Hypothalamus (tissue), 51 donors: ENCODE measurements around the gene WHRN.

ENCODE experiments used
- DNase-seq, 51 donors: peaks; one replicate each; lab custom pipeline; 2025; lab: John Stamatoyannopoulos, UW

WHRN gene

GRCh38 chr9:114452219-114453165 is 52.8 kb downstream of the WHRN start:
- no peak for DNase-seq

- no peak for DNase-seq
These were observed 53.6 kb downstream of the WHRN start for GRCh38 chr9:114451707-114452031.

- no peak for DNase-seq
These were observed 54.2 kb downstream of the WHRN start for GRCh38 chr9:114450833-114451706.

- DNase-seq = peak in 3 of 51 donors; percentile 15 to 19 (median 15)
These were observed 55.1 kb downstream of the WHRN start for GRCh38 chr9:114450181-114450580.

GRCh38 chr9:114449236-114449635 is 56.0 kb downstream of the WHRN start:
- no peak for DNase-seq

- no peak for DNase-seq
These were observed 56.6 kb downstream of the WHRN start for GRCh38 chr9:114448706-114449105.

GRCh38 chr9:114446672-114447450 is 58.4 kb downstream of the WHRN start:
- no peak for DNase-seq

GRCh38 chr9:114446036-114446435 is 59.2 kb downstream of the WHRN start:
- DNase-seq = peak in 1 of 51 donors; percentile 17

GRCh38 chr9:114445616-114446015 is 59.7 kb downstream of the WHRN start:
- no peak for DNase-seq

- peak in 4 of 51 donors; percentile 10 to 67 (median 28) for DNase-seq
These were observed 63.3 kb downstream of the WHRN start for GRCh38 chr9:114442022-114442421.

- no peak for DNase-seq
These were observed 67.8 kb downstream of the WHRN start for GRCh38 chr9:114437401-114437893.

GRCh38 chr9:114434878-114435311 is 70.4 kb downstream of the WHRN start:
- peak in 15 of 51 donors; percentile 9 to 73 (median 24) for DNase-seq

- DNase-seq = no peak
These were observed 71.5 kb downstream of the WHRN start for GRCh38 chr9:114433720-114434255.

GRCh38 chr9:114433086-114433485 is 72.2 kb downstream of the WHRN start:
- DNase-seq = no peak

- DNase-seq = no peak
These were observed 72.8 kb downstream of the WHRN start for GRCh38 chr9:114432323-114433067.

GRCh38 chr9:114431770-114432169 is 73.5 kb downstream of the WHRN start:
- no peak for DNase-seq

- DNase-seq = no peak
These were observed 74.3 kb downstream of the WHRN start for GRCh38 chr9:114431003-114431402.

- DNase-seq = no peak
These were observed 74.8 kb downstream of the WHRN start for GRCh38 chr9:114430457-114430856.

- DNase-seq = no peak
These were observed 75.8 kb downstream of the WHRN start for GRCh38 chr9:114429488-114429887.
